Activated CD4-positive, alpha-beta T cell treated with anti-CD3 and anti-CD28 coated beads for 24 hours (primary cell): Measurements from ENCODE around the gene PDRG1.

Source experiments
- DNase-seq, 2 donors: peaks; one replicate each; pipeline ENCODE4 v3.0.0-alpha.2; 2020; ENCODE audit warnings: low read depth in 2 of 2

PDRG1 gene

DNA sequence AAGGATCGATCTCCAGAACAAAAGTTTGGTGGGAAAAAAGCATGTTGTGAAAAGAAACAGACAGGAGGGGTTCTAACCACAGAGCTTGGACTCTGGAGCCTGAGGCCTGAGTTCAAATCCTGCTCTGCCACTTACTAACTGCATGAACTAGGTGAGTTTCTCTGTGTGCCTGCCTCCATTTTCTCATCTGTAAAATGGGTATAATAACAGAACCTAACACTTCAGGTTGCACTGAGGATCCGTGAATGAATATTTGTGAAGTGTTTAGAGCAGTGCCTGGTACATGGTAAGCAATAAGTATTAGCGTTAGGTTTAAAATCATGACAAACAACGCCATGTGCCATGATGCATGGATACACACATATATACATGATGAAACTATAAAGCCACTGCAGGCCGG is 44.8 kb downstream of the PDRG1 start:
- DNase-seq, result no peak

DNA sequence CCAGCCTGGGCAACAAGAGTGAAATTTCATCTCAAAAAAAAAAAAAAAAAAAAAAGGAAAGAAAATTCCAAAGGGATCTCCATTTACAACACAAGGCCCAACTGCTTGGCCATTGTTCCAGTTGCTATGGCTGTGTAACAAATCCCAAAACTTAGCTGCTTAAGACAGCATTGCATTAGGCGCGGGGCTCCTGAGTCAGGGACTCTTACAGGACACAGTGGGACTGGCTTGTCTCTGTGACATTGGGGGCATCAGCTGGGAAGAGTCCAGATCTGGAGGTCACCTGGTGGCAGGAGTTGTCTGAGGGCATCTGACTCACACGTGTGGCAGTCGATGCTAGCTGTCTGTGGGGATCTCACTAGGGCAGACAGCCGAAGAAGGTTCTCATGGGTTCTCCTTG is 45.8 kb downstream of the PDRG1 start:
- no peak for DNase-seq

DNA sequence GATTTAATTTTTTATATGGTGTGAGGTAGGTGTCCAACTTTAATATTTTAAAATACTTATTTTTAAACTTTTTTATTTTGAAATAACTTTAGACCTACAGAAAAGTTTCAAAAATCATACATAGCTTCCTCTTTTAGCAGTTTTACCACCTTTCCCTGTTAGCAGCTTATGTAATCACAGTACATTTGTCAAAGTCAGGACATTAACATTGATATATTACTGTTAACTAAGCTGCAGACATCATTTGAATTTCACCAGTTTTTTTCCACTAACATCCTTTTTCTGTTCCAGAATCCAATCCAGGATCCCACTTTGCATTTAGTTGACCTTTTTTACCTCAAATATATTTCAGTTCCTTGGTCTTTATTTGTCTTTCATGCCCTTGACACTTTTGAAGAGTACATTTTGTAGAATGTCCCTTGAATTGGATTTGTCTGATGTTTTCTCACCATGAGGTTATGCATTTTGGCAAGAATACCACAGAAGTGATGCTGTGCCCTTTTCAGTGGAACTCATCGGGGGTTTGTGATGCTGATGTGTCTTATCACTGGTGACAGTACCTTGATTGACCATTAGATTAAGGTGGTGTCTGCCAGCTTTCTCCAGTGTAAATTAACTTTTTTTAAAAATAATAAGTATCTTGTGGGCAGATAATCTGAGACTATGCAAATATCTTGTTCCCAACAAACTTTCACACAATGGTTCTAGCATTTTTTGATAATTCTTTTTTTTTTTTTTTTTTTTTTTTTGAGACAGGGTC is 48.0 kb downstream of the PDRG1 start:
- no peak for DNase-seq

- DNase-seq, result no peak
These were observed 50.2 kb downstream of the PDRG1 start for GRCh38 chr20:31901615-31902014.

DNA sequence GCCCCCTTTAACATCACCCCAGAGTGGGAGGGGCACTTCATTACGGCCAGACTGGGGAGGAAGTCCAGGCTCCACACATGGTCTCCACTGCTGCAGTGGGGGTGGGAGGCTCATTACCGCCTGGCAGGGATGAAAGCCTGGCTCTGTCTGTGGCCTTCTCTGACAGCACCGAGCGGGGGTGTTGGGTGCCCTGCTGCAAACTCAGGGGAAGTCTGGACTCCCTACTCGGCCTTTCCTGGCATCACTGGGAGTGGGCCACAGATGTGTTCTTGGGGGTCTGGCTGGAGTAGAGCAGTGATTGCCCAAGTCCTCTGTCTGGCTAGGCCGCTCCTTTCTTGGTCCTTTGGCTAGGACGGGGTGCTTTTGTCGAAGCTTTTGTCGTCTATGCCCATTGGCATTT is 54.3 kb downstream of the PDRG1 start:
- no peak for DNase-seq

DNA sequence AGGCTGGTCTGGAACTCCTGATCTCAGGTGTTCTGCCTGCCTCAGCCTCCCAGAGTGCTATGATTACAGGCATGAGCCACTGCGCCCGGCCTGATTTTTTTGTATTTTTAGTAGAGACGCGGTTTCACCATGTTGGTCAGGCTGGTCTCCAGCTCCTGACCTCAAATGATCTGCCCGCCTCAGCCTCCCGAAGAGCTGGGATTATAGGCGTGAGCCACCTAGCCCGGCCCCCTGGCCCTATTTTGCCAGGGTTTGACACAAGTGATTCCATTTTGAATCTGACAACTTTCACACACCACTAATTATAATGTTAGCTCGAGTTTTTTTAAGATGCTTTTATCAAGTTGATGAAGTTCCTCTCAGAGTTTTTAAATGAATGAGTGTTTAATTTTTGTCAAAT is 55.8 kb downstream of the PDRG1 start:
- no peak for DNase-seq

DNA sequence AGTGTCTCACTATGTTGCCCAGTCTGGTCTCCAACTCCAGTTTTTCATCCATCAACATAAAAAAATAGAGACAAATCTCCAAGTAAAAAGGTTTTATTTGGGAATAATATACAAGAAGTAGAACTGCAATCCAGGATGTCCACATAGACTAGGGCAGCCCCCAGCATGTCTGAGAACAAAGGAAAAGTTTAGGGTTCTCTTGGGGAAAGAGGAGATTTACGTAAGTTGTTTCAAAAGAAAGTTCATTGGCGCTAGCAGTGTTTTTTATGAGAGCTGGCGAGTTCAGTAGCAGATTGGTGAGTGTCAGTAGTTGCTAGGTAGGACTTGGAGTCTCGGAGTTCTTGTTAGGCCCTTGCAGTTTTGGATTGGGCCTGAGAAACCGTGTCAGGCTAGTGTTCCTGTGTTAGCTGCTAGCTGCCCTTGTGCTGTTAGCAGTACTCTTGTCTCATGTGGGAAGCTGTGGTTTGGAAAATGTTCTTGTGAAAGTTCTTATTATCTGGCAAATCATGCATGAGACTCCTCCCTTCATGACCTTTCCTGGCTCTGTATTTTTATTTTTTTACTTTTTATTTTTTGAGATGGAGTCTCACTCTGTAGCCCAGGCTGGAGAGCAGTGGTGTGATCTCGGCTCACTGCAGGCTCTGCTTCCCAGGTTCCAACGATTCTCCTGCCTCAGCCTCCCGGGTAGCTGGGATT is 56.7 kb downstream of the PDRG1 start:
- no peak for DNase-seq
